ENCODE data around the gene TBX15.

Gene TBX15

DNA sequence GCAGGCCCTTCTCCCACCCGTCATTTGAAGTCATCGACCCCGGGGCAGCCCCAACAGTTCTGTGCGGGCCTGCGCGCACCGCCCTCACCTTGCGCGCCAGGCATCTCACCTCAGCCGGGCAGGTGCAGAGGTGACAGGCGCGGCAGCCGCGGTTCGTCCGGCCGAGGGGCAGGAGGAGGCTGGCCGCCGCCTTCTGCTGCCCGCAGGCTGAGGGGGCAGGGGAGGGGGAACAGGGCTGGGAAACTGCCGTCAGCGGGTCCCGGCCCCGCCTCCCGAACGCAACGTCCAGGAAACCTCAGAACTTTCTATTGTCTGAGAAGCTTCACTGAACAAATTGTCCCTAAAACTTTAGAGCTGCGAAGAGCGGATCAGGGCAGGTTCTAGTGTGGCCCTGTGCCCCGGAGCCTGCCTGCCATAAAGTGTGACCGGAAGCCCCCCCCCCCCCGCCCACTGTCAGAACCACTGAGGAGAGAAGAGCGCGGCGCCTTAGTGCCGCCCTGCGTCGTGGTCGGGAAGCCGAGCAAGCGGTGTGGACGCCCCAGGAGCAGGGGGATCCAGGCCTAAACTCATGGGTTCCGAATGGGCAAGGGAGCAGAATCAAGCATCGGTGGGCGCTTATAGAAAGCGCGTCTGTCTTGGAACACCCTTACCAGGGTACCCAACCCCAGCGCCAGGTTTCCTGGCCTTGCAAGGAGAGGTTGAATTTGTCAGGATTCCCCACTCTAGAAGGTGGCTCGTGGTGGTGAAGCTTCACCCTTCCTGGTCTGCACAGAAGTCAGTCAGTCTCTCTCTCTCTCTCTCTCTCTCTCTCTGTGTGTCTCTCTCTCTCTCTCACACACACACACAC lies 13.3 kb upstream of the TBX15 start:
- DNase-seq (ENCODE audit: low read depth in 2 of 2): no peak

GRCh38 chr1:119000371-119001180 lies 12.4 kb upstream of the TBX15 start:
- DNase-seq (ENCODE audit: low read depth in 2 of 2): no peak

GRCh38 chr1:118999348-119000071 lies 11.4 kb upstream of the TBX15 start:
- no peak for DNase-seq (ENCODE audit: low read depth in 2 of 2)

GRCh38 chr1:118998171-118998570 lies 10.0 kb upstream of the TBX15 start:
- no peak for DNase-seq (ENCODE audit: low read depth in 2 of 2)

DNA sequence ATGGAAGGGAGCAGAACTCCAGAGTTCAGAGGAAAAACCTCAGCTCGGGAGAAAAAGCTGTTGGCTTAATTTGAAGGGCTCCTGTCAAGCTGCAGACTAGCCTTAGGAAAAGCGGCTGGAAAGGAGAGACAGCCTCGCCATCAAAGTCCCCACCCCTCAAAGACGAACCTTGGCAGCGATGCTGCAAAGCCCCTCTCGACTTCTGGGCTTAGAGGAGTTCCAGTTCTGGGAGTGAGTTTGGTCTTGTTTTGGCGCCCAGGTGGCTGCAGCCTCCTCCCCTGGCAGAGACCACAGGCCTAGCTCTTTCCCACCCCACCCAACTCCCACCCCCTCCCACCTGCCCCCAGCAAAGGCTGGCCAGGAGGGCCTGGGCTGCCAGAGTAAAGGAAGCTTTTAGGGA lies 9.1 kb upstream of the TBX15 start:
- no peak for DNase-seq (ENCODE audit: low read depth in 2 of 2)

- DNase-seq (ENCODE audit: low read depth in 2 of 2): no peak
Measured at GRCh38 chr1:118995312-118996016, 7.3 kb upstream of the TBX15 start.

DNA sequence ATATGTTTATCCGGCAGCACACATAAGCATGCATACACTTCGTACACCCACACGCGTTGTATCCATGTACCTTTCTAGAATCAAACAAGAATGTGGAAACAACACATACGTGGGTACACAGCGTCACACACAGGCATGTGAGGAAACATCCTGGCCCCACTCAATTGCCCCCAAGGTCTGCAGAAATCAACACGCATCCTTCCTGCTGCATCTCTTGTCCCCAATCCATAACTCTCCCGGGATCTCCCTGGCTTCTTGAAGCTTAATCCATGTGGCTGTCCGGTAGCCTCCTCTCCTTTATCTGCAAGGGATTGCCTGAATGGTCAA lies 5.5 kb upstream of the TBX15 start:
- no peak for DNase-seq (ENCODE audit: low read depth in 2 of 2)

- no peak for DNase-seq (ENCODE audit: low read depth in 2 of 2)
Measured at GRCh38 chr1:118992868-118993699, 4.9 kb upstream of the TBX15 start.

DNA sequence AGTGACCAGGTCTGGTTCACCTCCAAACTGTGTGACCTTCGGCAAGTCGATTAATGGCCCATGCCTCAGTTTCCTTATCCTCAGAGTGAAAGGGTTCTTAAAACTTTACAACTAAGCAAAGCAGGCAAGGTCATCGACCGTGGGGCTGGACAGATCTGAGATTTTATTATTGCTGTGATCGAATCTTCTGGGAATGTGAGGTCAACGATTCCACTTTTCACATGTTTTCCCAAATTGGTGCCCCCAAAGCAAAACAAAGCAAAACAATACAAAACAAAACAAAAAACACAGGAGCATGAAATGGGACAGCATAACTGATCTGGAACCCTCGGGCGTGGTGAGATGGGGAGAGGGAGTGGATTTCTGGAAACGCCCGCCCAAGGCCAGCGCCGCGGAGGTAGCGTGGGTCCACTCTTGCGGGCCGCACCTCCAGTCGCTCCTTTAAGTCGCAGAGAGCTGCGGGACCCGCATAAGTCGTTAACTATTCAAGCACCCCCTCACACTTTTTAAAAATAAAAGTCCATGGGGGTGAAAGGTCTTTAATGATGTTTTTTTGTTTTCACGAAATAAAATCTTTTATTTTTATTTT lies 4.2 kb upstream of the TBX15 start:
- no peak for DNase-seq (ENCODE audit: low read depth in 2 of 2)

GRCh38 chr1:118991448-118991847 lies 3.3 kb upstream of the TBX15 start:
- DNase-seq (ENCODE audit: low read depth in 2 of 2): no peak

DNA sequence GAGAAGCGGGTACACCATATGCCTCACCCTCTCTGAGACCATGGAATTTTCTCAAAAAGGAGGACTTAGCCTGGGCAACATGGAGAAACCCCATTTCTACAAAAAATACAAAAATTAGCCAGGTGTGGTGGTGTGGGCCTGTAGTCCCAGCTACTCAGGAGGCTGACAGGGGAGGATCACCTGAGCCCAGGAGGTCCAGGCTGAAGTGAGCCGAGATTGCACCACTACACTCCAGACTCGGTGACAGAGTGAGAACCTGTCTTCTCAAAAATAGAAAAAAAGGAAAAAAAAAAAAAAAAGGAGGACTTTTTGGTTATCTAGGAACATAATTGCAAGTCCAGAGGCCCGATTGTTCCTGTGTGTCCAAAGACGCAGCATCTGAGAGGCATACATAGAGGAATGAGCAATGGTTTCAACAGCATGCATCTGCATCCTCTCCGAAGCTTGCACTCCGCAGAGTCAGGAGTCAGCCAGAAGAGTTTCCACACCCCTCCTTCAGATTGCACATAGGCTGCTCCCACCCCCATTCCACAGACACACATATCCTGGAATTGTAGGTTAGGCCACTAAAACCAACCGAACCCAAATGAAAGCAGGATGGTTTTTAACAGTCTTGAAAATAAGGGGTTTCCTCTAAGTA lies 2.5 kb upstream of the TBX15 start:
- no peak for DNase-seq (ENCODE audit: low read depth in 2 of 2)

GRCh38 chr1:118989878-118990378 lies 1.8 kb upstream of the TBX15 start:
- no peak for DNase-seq (ENCODE audit: low read depth in 2 of 2)

DNA sequence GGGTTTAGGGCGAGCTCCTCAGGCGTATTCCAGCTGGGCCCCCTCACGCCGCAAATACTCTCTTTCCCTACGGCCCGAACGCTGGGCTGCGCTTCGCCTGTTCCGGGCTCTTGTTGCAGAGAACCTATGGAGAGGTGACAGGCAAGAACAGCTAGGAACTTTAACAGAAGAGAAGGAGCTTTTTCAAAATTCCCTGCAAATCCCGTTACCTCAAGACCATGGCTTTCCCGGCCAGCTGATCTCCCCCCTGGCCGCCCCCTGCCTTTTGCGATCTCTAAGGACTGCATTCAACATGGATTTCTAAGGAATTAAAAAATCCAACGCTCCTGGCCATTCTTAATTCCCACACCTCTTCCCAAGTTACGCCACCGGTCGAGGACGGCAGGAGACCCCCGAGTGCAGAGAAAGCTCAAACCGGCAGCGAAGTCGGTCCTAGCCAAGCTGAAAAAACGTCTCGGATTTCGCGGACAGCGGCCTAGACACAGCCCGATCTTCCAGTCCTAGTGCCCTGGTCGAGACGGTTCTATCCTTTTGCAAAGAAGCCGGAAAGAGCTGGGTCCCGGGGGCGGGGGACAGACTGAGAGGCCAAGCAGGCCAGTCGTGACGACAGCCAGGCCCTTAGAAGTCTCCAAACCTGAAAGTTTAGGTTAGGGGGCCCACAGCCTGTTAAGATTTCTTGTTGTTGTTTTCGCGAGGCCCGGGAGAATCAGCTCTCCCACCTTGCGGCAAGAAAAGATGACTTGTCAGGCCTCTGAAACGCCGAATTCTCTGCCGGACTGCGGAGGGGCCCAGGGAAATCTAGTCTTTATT lies 1.1 kb upstream of the TBX15 start:
- DNase-seq (ENCODE audit: low read depth in 2 of 2): no peak

DNA sequence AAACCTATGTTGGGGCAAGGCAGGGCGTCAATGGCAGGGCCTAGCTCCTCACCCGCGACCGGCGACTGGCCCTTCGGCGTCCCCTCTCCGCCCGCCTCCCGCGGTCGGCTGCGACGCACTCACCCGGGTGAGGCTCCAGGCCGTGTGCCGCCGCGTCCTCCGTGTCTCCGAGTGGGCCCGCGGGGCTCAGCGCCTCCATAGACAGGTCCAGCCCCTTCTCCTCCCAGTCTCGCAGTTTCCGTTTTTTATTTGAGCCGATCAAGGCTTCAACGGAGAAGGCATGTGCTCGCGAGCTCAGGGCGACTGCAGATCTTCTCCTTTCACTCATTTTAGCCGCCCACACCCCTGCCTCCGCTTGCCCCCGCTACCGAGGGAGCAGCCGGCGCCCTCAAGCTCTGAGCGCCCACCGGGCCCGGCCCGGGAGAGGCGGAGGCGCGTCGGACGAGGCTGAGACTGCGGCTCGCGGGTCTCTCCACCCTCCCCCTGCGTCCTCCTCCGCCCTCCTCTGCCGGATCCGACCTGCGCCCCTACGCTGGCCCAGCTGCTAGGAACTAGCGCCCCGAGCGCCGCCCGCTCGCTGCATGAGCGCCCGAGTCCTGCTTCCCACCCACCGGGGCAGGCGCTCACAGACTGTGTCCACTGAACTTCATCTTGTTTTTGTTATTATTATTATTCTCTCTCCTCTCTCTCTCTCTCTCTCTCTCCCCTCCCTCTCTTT lies 516 bp downstream of the TBX15 start:
- DNase-seq (ENCODE audit: low read depth in 2 of 2): no peak

DNA sequence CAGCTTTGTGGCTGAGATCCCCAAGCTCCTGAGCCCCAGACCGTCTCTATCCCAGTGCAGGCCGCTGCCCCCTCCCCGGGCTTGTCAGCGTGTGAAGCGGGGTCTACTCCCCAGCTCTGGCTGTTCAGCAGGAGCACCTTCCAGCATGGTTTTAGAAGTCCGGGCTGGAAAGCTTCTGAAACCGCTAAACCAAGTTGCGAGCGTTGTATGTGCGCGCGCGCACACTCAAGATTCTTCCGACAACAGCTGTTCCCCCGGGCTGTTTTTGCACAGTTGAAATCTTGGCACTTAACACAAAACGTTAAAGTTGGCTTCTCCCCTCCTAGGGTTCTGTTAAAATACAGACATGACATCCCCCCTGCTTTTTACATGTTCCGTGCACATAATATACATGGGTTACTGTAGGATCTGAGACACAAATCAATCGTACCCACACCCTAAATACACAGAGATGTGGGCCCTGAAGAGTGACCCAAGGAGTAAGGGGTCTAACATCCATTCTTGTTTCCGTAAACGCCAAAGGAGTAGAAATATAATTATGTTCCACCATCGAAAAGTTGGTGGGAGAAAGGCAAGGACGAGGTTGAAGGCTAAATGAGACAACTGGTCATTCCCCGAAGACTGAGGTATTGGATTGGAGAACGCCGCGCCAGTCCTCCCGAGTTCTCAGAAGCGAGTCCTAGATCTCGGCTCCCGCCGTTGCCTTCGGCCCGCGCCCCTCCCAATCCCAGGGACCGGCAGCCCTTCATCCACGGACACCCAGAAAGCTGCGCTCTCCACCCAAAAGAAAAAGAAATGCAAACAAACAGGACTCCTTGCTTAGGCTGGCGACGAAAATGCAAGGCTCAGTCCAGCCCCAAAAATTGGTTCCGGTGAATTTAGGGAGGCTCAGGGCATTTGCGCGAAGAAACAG lies 1.3 kb downstream of the TBX15 start:
- no peak for DNase-seq (ENCODE audit: low read depth in 2 of 2)

GRCh38 chr1:118985640-118986554 lies 2.2 kb downstream of the TBX15 start:
- no peak for DNase-seq (ENCODE audit: low read depth in 2 of 2)
